HFF-Myc (cell line): ENCODE measurements around the gene VSNL1.

ENCODE experiments used
- DNase-seq: peaks from one replicate; pipeline ENCODE4 v3.0.0-alpha.2; 2011; ENCODE audit warnings: low read depth; ENCODE audit errors: extremely low read depth
- H3K4me3 ChIP-seq: replicated peaks from 2 replicates; pipeline ENCODE4 v1.5.1; 2011; ENCODE audit warnings: low read depth, mild to moderate bottlenecking, control low read depth, low read length
- CTCF ChIP-seq: IDR thresholded peaks from 2 replicates; pipeline ENCODE4 v1.5.1; 2012; ENCODE audit warnings: mild to moderate bottlenecking, low read depth, low read length, control low read depth; ENCODE audit errors: missing control alignments

The VSNL1 gene

DNA sequence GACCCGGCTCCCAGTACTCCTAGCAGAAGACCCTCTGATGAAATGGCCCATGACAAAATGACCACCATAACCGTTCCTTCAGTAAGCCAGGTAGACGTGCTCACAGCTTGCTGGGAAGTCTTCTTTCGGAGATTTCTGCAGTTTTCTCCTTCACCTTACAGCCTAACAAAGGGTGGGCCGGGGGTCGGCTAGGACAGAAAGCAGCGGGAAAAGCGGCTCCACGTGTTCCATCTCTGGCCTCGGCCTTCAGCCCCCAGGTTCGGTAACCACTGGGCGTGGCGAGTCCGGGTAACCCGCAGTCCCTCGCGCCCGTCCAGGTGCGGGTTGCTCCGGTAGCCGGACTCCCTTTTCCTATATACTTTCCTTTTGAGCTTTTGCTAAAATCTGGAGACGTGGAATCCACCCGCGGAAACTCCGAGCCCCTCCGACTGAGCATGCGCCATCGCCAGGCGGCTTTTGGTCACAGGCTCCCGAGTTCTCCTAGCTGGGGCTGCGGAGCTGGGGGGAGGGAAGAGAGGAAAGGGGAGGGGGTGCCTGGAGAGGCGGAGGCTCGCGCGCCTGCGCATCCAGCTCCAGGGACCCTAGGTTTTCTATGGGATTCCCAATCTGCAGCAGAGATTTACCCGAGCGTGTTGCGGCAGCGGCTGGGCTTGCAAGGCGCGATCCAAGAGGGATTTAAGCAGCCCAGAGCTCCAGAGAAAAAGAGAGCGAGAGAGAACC lies at the start of gene VSNL1:
VSNL1 (plus strand) TSS at position 604 of the 720 bp plus-strand sequence. CDS start 51,379 bp downstream, outside the sequence.
- TF ChIP-seq CTCF = no peak
- no peak for DNase-seq
- H3K4me3 ChIP-seq = peak within 1 kb of the TSS; percentile 27

DNA sequence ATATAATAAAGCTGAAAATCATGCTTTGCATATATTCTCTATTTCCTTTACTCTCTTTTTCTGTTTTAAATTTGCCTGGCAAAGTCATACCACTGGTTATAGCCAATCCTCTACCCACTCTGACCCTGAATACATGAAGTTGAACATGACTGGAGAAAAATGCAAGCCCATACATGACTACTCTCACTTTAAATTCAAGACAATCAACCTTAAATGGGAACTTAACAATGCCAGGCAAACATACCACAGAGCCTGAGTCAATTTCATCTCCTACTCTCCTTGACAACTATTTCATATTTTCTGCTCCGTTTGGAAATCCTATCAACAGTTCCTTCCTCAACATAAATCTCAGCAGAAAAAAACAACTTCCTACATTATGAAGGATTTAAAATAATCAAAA lies 44.9 kb upstream of the VSNL1 start:
- no peak for DNase-seq
- no peak overlapping the region for H3K4me3 ChIP-seq
- no peak for TF ChIP-seq CTCF

- no peak for DNase-seq
- no peak for TF ChIP-seq CTCF
Measured at GRCh38 chr2:17497718-17498117, 42.8 kb upstream of the VSNL1 start.

DNA sequence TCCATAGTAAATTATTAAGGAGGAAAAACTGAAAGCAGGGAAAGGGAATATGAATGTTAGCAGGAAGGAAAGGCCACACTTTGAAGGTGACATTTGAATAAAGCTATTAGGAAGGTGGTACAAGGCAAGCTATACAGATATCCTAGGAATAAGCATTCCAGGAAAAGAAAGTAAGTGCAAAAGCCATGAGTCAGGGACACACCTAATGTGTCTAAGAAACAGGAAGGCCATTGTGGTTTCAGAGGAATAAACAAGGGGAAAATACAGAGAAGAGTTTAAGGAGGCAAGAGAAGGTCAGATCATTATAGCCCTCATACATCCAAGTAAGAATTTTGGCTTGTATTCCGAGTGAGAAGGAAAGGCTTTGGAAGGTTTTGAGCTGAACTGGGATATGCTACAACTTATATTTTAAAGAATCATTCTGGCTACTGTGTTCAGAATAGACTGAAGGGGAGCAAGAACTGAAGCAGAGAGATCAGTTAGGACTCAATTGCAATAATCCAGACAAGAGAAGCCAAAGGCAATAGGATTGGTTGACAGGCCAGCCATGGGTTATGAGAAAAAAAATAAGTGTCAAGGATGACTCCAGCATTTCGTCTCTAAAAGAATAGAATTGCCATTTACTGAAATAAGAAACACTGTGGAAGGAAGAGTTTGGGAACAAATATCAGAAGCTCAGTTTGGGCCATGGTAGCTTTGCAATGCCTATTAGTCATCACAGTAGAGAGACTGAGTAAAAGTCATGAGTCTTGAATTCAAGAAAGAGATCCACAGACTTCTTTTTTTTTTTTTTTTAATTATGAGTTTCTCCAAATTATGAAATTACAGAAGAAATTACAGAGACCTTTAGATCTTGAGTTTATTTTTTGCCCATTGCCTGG lies 33.5 kb upstream of the VSNL1 start:
- no peak for DNase-seq
- TF ChIP-seq CTCF = no peak
- no peak overlapping the region for H3K4me3 ChIP-seq

More at GRCh38 chr2:17497718-17498117, 42.8 kb upstream of the VSNL1 start:
- H3K4me3 ChIP-seq = no peak overlapping the region

DNA sequence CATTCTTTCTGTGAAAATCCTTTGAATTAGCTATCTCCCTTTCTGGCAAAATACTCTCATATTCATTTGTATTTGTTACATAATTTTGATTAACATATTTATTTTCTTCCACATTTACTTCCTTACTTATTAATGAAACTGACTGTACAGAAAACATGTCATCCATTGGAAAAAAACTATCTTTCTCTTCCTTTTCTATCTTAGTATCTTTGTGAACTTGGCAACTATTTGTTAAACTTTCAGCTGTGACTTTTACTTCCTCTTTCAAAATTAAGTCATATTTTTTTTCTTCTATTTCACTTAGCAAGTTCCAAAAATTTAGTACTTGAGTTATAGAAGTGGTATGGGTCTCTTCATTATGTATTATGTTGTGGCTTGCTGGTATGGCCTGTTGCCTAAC lies 24.8 kb upstream of the VSNL1 start:
- H3K4me3 ChIP-seq = no peak overlapping the region
- no peak for TF ChIP-seq CTCF
- no peak for DNase-seq

DNA sequence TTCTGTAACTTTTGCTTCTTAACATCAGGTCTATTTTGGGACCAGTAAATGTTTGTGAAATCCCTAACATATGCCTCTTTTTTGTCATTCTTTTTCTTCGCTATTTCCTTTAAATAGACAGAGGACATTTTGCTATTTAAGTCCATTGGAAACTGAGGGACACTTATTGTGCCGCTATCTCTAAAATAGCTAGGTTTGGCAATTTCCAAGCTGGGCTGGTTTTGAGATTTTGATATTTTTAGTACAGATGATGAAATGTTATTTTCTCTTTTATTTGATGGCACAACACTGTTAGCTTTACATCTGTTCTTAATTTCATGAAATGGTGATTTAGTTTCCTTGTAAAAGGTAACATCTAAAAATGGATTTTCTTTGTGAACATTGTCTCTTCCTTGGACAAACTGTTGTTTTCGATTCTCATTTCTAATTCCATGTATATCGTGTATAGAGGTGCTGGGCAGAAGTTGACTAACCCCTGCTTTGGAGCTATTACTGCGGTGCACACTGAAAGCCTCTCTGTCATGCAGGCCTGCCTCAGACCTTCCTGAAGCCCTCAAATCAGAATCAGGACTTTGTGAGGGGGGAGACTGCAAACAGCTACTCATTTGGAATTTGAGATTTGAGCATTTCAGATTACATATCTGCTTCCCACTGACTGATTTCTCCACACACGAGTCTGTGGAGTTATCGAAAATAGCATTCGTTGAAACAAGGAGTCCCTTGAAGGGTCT lies 22.9 kb upstream of the VSNL1 start:
- TF ChIP-seq CTCF = no peak
- peak overlapping the region; percentile 33 for H3K4me3 ChIP-seq
- no peak for DNase-seq
